ENCODE data around the gene TSPAN5.
"Not testable (repeated sequence)": the region's sequence is repeated elsewhere in the genome, so short reads cannot be mapped to it uniquely, and the experiment has no call there.

Gene TSPAN5

GRCh38 chr4:98470366-98470765 is 188.0 kb downstream of the TSPAN5 start:
- H3K4me3 ChIP-seq (replicated peaks; ENCODE audit: low read depth, low read length) = no peak overlapping the region
- TF ChIP-seq CTCF (IDR thresholded peaks at IDR 0.05; ENCODE audit: low read length, missing control alignments) = no peak
- DNase-seq (ENCODE audit: low read depth) = no peak

- H3K4me3 ChIP-seq (replicated peaks; ENCODE audit: low read depth, low read length) = no peak overlapping the region
- no peak for DNase-seq (ENCODE audit: low read depth)
- no peak for TF ChIP-seq CTCF (IDR thresholded peaks at IDR 0.05; ENCODE audit: low read length, missing control alignments)
Observed at GRCh38 chr4:98469771-98470170, 188.6 kb downstream of the TSPAN5 start.

- no peak for TF ChIP-seq CTCF (IDR thresholded peaks at IDR 0.05; ENCODE audit: low read length, missing control alignments)
- no peak overlapping the region for H3K4me3 ChIP-seq (replicated peaks; ENCODE audit: low read depth, low read length)
- peak; percentile 86 for DNase-seq (ENCODE audit: low read depth)
Observed at GRCh38 chr4:98468709-98469108, 189.7 kb downstream of the TSPAN5 start.

- peak; percentile 85 for TF ChIP-seq CTCF (IDR thresholded peaks at IDR 0.05; ENCODE audit: low read length, missing control alignments)
- peak; percentile 96 for DNase-seq (ENCODE audit: low read depth)
- peak overlapping the region; percentile 50 for H3K4me3 ChIP-seq (replicated peaks; ENCODE audit: low read depth, low read length)
Observed at GRCh38 chr4:98467627-98468072, 190.8 kb downstream of the TSPAN5 start.

GRCh38 chr4:98466868-98467599 is 191.4 kb downstream of the TSPAN5 start:
- no peak for TF ChIP-seq CTCF (IDR thresholded peaks at IDR 0.05; ENCODE audit: low read length, missing control alignments)
- DNase-seq (ENCODE audit: low read depth) = no peak
- H3K4me3 ChIP-seq (replicated peaks; ENCODE audit: low read depth, low read length) = no peak overlapping the region

- TF ChIP-seq CTCF (IDR thresholded peaks at IDR 0.05; ENCODE audit: low read length, missing control alignments) = no peak
- no peak overlapping the region for H3K4me3 ChIP-seq (replicated peaks; ENCODE audit: low read depth, low read length)
- DNase-seq (ENCODE audit: low read depth) = no peak
Observed at GRCh38 chr4:98462487-98462886, 195.9 kb downstream of the TSPAN5 start.

- not testable (repeated sequence) for DNase-seq (ENCODE audit: low read depth); H3K4me3 ChIP-seq (replicated peaks; ENCODE audit: low read depth, low read length)
Observed at GRCh38 chr4:98461121-98461865, 197.1 kb downstream of the TSPAN5 start.

- not testable (repeated sequence) for H3K4me3 ChIP-seq (replicated peaks; ENCODE audit: low read depth, low read length); DNase-seq (ENCODE audit: low read depth)
Observed at GRCh38 chr4:98457422-98457821, 201.0 kb downstream of the TSPAN5 start.

Data from fibroblast of pulmonary artery (primary cell).